Stimulated activated CD4-positive, alpha-beta T cell treated with anti-CD3 and anti-CD28 coated beads, Interleukin-12 subunit alpha, Interleukin-12 subunit beta, amount 100 ng/mL, for 24 hours (primary cell): ENCODE results near the gene SPIRE1.

Source experiments
- DNase-seq, 2 experiments: peaks; one replicate each; pipeline ENCODE4 v3.0.0-alpha.2; 2020; ENCODE audit warnings: low read depth in 2 of 2

SPIRE1 gene

DNA sequence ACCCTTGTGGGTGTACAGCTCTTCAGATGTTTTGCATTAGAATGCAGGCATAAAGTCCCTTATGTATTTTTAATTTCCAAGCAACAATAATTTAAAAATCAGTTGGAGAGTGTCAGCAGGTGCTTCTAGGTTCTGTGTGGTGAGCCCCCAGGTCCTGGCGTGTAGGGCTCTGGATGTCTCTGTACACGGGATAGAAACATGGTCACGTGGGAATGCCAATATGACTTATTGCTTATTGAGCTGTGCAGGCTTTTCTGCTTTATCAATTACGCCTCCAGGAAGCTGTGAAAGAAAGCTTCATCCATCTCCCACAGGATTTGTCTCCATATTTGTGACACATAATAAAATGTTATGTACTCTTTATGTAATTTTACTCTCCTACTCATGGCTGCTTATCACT, 212.4 kb downstream of the SPIRE1 start:
- DNase-seq, result no peak

DNA sequence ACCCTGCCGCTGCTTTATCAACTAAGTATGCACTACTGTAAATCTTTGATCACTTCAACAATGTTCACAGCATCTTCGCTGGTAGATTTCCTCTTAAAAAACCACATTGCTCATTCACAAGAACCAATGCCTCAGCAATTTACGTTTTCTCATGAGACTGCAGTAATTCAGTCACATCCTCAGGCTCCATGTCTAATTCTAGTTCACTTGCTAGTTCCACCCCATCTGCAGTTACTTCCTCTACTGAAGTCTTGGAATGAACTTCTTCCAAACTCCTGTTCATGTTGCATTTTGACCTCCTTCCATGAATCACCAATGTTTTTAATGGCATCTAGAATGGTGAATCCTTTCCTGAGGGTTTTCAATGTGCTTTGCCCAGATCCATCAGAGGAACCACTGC, 214.4 kb downstream of the SPIRE1 start:
- DNase-seq, result no peak

DNA sequence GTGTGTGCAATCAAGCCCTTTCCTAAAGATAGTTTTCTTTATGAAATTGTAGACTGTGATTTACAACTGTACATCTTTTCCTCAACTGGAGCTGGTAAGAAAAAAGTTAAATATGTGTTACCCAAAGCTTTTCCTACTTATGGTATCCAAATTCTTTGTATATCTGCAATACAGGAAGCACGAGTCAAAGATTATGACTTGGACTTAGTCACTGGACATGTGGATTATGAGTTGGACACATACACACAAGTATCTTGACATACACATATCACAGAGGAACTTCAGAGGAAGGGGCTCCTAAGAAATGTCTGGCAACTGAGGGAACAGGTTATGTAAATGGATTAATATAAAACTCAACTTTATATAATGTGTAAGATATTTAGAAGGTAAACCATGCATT, 215.0 kb downstream of the SPIRE1 start:
- DNase-seq, result no peak

DNA sequence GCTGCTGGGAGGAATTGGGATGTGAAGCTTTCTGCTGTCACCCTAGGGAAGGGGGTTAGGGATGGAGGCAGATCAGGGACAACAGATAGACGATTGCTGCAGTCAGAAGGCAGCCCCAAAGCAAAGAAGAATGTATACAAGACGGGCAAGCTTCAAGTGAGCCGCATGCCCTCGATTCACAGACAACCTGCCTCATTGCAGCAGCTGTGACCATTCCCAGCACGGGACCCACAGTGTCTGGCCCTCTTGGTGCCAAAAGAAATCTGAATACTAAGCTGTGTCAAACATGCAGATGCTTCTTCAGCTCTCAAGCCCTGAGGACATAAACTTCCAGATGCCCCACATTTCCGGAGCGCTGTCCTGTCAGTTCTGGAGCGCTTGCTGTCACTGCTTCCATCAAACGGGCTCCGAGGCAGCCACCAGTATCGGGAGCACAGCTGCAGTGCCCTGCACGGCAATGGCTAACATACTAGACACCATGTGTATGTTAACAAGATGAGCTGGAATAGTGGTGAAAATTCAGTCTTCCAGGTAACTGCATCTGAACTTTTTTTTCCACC, 216.4 kb downstream of the SPIRE1 start:
- DNase-seq, result no peak

DNA sequence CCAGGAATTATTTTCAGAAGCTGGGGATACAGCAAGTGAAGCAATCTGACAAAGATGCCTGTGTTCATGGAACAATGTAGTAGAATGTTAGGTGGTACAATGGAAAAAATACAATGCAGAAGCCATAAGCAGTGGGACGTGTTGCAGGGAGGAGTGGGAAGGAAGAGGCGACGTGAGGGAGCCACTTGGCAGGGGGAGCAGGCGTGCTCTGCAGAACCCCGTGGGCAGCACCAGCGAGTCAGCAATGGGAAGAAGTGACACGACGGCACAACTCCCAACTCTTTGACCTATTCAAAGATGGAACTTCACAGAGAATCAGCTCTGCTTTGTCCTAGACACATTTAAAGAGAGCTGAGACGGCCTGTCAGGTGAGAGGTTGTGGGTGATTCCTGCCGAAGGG, 219.7 kb downstream of the SPIRE1 start:
- no peak for DNase-seq

DNA sequence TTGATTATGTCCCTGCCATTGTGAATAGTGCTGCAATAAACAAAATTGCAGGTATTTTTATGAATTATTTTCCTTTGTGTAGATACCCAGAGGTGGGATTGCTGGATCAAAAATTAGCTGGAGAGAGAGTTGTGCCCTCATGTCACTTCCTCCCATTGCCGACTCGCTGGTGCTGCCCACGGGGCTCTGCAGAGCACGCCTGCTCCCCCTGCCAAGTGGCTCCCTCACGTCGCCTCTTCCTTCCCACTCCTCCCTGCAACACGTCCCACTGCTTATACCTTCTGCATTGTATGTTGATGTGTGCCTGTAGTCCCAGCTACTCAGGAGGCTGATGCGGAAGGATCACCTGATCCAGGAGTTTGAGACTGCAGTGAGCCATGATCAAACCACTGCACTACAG, 222.0 kb downstream of the SPIRE1 start:
- no peak for DNase-seq

DNA sequence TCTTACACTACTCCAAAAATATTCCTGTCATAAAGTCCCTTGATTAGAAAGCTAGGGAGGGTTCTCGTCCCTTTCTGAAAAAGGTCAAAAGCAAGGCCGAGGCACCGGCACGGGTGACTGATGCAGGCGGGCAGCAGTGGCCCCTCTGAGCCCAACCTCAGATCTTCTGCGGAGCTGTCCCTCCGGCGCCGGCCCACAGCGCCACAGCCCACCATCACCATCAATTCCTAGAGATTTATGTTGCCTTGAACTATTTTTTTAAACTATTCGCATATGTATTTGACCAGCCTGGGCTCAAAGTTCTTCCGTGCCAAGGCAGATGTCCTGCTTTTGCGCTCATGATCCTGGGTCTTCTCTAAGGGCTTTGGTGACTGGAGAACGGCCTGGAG, 223.4 kb downstream of the SPIRE1 start:
- no peak for DNase-seq

DNA sequence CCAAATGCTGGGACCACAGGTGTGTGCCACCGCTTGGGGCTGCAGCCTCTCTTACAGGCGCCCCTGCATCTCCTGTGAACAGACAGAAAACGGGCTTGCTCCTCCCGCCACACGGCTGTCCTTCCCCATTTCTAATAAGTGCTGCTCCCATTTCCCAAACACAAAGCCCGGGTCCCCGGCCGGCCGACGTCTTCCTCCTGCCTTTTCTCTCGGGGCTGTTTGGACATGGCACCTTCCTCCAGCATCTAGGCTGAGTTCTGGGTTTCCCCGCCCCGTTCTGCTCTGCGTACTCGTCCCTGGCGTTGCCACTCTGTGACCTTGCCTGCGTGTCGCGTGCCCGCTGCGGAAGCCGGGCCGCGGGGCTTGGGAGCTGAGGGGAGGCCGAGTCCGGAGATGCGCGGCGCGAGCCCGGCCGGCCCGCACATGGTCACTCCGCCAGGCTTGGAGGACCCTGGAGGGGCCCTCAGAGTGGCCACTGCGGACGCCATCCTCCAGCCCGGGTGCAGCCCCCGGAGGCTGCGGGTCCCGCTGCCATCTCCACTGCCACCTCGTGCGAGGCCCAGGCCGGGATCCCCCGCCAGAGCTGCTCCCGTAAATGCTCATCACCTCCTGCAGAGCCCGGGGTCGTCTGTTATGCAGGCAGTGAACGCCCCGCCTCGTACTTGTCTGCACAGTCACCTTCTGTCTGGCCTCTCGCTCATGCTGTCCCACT, 223.9 kb downstream of the SPIRE1 start:
- no peak for DNase-seq

DNA sequence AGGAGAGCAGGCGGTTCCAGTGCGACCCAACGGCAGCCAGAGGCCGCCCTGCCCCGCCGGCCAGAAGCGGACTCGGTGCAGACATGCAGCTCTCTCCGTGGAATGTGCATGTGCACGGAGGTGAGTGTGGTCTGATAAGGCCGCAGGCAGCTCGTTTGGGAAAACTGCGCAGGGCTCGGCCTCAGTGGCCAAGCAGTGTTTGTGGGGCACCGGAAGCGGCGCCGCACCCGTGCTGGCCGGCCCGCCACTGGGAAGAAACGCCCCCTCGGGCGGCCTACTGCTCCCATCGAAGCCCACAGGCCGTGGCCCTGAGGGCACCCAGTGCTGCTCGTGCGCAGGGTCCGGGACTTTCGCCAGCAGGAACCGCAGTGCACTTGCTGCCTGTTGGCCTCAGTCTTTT, 225.0 kb downstream of the SPIRE1 start:
- DNase-seq, result no peak

DNA sequence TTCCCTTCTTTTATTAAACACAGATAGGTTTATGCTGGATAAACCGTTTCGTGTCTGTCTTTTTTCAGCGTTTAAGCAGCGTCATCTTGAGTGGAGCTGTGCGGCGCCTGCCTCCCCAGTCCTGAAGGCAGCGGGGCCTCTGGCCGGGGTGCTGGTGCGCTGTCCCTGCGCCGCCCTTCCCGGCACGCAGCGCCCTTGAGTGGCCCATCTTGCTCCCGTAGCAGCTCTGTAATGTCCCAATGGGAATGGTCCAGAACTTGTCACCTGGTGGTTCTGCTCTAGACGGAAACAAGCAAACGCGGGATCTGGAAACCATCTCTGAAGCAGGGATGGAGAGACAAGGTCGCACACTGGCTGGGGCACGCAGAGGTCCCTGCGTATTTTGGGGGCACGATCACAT, 225.7 kb downstream of the SPIRE1 start:
- no peak for DNase-seq

DNA sequence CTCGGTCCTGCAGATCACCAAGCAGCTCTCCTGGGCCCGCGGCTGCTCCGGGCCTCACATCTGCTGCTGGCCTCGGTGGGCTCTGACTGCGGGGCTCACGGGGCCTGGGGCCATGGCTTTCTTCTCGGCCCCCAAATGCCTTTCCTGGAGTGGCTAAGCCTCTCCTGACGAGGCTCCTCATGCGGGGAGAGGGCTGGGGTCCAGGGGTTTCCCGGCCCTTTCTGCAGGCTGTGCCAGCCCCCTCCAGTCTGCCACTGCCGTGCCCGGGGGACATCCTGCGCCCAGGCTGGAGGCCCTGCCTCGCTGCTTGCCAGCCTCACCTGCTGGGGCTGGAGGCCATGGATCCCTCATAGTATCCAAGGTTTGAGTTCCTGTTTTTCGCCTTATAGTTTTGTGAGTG, 226.3 kb downstream of the SPIRE1 start:
- no peak for DNase-seq

DNA sequence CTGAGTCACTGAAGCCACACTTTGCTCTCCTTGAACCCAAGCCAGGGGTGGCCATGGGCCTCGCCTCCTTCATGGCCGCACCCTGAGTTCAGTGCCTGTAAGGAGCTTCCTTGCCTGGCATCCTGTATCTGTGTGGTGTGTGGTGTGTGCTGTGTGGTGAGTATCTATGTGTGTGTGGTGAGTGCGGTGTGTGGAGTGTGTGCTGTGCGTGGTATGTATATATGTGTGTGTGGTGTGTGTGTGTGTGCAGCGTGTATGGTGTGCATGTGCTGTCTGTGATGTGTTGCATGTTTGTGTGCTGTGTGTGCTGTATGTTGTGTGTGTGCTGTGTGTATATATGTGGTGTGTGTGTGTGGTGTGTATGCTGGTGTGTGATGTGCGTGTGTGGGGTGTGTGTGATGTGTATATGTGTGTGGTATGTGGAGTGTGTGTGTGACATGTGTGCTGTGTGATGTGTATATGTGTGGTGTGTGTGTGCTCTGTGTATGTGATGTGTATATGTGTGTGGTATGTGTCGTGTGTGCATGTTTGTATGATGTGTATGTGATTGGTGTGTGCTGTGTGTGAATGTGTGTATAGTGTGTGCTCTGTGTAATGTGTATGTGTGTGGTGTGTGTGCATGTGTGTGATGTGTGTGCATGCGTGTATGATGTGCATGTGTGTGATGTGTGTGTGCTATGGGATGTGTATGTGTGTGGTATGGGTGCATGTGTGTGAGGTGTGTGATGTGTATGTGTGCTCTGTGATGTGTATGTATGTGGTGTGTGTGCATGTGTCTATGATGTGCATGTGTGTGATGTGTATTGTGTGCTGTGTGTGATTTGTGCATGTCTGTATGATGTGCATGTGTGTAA, 227.5 kb downstream of the SPIRE1 start:
- DNase-seq, result no peak

DNA sequence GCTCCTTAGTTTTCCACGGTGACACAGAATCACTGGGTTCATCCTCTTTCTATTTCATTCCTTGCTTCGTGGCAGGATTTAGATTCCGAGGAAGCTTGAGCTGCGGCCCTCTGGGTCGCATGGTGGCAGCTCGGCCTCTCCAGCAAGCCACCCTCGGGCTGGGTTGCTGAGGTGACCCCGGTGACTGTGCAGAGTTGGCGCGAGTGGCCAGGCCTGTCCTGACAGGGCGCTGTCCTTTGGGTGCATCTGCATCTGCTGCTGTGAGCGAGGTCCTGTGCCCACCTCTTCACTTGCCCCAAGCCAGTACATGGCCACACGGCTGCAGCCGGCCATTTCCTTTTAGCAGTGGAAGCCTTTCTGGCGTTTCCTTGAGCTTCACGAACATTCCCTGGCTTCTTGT, 228.4 kb downstream of the SPIRE1 start:
- no peak for DNase-seq

DNA sequence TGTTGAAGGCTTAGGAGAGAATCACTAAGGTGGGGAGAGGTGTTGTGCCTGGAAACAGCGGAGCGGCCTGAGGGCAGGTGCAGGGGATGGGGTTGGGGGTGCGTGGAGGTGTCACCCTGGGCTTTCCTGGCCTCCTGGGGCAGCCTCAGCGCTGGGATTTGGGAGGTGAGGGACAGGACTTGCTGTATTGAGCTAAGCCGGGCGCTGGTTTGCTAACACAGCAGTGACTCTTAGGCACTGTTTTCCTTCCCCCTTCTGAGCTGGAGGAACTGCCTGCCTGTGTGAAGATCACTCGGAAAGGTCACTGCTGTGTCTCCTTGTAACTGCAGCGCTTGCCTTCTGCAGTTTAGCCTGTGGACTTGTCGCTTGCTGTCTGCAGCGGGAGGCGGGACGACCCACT, 229.0 kb downstream of the SPIRE1 start:
- DNase-seq, result no peak

DNA sequence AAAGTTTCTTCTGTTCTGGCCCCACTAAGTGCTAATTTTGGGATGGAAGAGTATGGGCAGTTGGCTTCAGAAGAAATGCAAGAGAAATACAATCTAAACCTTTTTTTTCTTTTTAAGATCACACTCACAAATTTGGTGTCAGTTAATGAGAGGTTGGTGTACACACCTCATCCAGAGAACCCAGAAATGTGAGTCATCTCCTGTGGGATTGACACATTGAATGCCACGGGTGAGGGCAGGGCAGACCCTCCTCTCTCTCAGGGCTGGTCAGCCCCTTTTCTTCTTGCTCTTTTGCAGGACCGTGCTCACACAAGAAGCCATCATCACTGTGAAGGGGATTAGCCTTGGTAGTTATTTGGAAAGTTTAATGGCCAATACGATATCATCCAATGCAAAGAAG, 231.0 kb downstream of the SPIRE1 start:
- no peak for DNase-seq

DNA sequence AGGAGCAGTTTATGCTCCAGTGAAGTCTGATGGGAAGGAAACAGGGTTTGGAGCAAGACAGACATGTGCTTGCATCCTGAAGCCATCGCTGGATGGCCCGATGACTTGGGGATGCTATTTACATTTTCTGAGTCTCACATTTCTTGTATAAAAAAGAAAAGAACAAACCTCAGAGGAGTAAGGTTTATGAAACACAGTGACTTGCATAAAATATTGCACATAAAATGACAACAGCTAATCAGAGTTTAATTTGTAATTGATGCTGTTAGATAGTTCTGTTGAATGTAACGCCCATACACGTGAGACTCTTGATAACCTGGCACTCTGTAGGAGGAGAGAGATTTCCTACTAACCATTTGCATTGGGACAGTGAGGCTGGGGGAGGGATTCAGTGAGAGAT, 233.7 kb downstream of the SPIRE1 start:
- no peak for DNase-seq

DNA sequence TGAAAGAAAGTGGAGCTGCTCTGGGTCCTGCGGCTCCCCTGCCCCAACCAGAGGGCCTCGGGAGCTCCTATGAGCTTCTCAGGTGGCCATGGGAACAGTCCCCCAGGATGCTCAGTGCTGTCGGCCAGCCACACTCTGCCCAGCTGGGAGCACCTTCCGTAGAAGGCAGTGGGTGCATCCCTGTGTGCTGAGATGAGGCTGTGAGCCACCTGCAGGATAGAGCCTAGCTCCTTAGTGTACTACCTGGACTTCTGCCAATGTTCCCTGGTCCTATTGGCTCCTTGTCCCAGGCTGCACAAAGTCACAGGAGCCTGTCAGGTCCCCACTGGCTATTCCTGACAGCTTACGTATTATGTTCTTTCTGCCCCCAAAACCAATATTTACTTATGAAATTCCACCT, 234.1 kb downstream of the SPIRE1 start:
- DNase-seq, result no peak

DNA sequence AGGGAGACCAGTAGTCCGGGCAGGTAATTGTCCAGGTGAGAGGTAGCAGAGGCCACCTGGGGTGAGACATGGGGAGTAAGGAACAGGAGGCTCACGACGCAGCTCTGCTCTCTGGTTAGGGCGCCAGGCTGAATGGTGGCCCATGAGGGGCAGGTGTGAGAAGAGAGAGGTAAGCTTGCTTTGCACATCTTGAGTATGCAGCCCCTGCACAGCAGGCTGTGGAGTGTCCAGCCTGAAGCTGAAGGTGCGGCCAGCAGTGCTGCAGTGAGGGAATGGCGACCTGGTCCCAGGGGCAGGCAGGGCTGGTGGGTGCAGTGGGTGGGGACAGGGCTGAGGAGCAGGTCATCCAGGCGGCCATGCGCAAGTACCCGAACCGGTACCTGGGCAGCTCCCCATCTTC, 234.5 kb downstream of the SPIRE1 start:
- DNase-seq, result no peak

DNA sequence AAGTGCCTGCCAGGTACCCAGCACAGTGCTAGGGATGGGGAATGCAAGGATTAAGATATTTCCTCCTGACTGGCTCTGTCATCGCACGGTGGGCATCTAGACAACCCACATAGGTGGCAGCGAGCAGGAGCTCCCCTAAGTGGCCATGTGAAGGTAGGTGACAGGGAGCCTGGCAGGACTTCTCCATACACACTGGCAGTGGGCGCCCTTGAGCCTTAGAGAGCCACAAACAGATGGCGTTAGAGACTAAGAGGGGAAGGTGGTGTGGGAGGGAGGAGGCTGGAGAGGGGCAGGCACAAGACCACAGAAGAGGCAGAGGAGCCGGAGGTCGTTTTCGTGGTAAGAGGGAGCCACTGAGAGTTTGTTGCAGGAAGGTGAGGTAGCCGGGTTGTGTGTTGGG, 235.0 kb downstream of the SPIRE1 start:
- no peak for DNase-seq

DNA sequence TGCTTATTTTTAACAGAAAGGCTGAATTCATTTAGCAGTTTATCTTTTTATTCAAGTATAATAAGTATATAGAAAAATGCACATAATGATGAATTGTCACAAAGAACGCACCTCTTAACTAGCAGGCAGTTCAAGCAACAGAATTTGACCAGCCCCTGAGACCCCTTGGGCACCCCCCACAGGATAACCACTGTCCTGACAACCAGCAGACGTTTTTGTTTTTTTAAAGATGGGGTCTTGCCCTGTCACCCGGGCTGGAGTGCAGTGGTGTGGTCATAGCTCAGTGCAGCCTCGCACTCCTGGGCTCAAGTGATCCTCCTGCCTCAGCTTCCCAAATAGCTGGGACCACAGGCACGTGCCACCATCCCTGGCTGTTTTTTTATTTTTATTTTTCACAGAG, 236.2 kb downstream of the SPIRE1 start:
- DNase-seq, result no peak

DNA sequence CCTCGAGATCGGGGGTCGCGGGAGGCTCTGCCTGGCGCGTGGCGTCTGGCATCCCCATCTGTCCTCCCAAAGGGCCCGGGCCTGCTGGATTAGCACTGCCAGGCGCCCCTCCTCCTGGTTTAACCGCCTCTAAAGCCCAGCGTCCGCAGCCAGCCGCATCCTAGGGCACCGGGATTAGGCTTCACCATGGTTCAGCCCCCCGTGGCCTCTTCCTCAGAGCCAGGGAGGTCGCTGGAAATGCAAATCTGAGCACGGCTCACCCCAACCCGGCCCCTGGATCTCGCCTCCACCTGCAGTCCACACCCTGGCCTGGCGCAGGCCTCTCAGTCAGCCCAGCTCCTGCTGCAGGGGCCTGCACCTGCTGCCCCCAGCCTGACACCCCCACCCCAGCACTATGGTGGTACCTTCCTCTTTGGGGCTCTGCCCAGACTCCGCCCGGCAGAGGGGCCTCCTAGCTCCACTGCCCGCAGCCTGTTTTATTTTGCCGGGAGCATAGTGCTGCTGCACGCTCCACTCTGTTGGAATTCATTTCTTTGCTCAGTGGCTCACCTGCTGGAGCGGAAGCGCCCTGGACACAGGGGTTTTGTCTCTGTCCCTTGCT, 237.0 kb downstream of the SPIRE1 start:
- no peak for DNase-seq

DNA sequence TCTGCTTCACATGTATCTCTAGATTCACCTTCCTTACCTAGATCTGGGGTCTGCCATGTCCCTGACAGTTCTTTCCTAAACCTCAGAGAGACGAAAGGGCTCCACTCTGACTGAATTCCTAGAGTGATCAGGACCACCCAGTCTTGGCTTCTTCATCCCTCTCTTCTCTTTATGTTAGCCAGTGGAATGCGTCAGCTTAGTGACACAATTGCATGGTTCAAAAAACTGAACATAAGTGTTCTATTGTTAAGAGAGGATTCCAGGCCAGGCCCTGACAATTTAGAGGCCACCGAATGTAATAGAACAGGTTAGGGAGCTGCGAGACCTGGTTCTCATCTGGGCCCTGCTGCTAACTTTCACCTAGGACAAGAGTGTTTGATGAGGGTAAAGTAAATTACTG, 240.2 kb downstream of the SPIRE1 start:
- DNase-seq, result no peak
